ENCODE results near the gene TM6SF1.
A peak's percentile ranks its signal among the peaks of the same experiment; 100 is the strongest.
"Not testable (repeated sequence)": the region's sequence is repeated elsewhere in the genome, so short reads cannot be mapped to it uniquely, and the experiment has no call there.

Gene TM6SF1

GRCh38 chr15:83090465-83090864 is 17.0 kb upstream of the TM6SF1 start:
- no peak for DNase-seq

- DNase-seq = not testable (repeated sequence)
These were observed 15.5 kb upstream of the TM6SF1 start for GRCh38 chr15:83091965-83092308.

GRCh38 chr15:83092309-83092976 is 15.0 kb upstream of the TM6SF1 start:
- DNase-seq = no peak

GRCh38 chr15:83094583-83094982 is 12.9 kb upstream of the TM6SF1 start:
- no peak for DNase-seq

- DNase-seq = no peak
These were observed 9.4 kb upstream of the TM6SF1 start for GRCh38 chr15:83098079-83098478.

- DNase-seq = no peak
These were observed 8.2 kb upstream of the TM6SF1 start for GRCh38 chr15:83099290-83099689.

- no peak for DNase-seq
These were observed 7.3 kb upstream of the TM6SF1 start for GRCh38 chr15:83100097-83100646.

GRCh38 chr15:83102346-83102745 is 5.1 kb upstream of the TM6SF1 start:
- no peak for DNase-seq

GRCh38 chr15:83104141-83104540 is 3.3 kb upstream of the TM6SF1 start:
- DNase-seq = no peak

GRCh38 chr15:83105440-83105839 is 2.0 kb upstream of the TM6SF1 start:
- no peak for DNase-seq

- DNase-seq = no peak
These were observed 366 bp downstream of the TM6SF1 start for GRCh38 chr15:83107841-83108181.

GRCh38 chr15:83108266-83109219 is 1.1 kb downstream of the TM6SF1 start:
- DNase-seq = peak; percentile 52

GRCh38 chr15:83109532-83109931 is 2.1 kb downstream of the TM6SF1 start:
- DNase-seq = no peak

- no peak for DNase-seq
These were observed 2.9 kb downstream of the TM6SF1 start for GRCh38 chr15:83110381-83110780.

- no peak for DNase-seq
These were observed 3.7 kb downstream of the TM6SF1 start for GRCh38 chr15:83111149-83111548.

GRCh38 chr15:83112233-83112955 is 4.9 kb downstream of the TM6SF1 start:
- no peak for DNase-seq

- DNase-seq = no peak
These were observed 5.5 kb downstream of the TM6SF1 start for GRCh38 chr15:83112956-83113299.

- DNase-seq = no peak
These were observed 6.6 kb downstream of the TM6SF1 start for GRCh38 chr15:83113881-83114674.

GRCh38 chr15:83114856-83115255 is 7.4 kb downstream of the TM6SF1 start:
- DNase-seq = no peak

GRCh38 chr15:83115410-83115809 is 8.0 kb downstream of the TM6SF1 start:
- DNase-seq = no peak

GRCh38 chr15:83115831-83116565 is 8.6 kb downstream of the TM6SF1 start:
- DNase-seq = no peak

GRCh38 chr15:83118291-83118827 is 10.9 kb downstream of the TM6SF1 start:
- DNase-seq = no peak

All from NCI-H69 (cell line).